H9 (cell line): ENCODE results near the gene MGMT. TPM values are rescaled to one million over a fixed set of nuclear protein-coding genes. Genes with fewer than 3 reads are reported as not detected.

ENCODE experiments used
- DNase-seq: peaks from one replicate; pipeline ENCODE4 v3.0.0-alpha.2; 2017
- H2AFZ ChIP-seq: one replicate; pipeline ENCODE4 v1.6.1; 2013; ENCODE audit warnings: mild to moderate bottlenecking, low read length, control low read depth, moderate library complexity
- H2AK5ac ChIP-seq: 2 replicates; pipeline ENCODE4 v1.6.1; 2013; ENCODE audit warnings: low read length, control low read depth, mixed read lengths; ENCODE audit not compliant: insufficient read length
- H2BK120ac ChIP-seq: one replicate; pipeline ENCODE4 v1.6.1; 2013; ENCODE audit warnings: low read depth, mild to moderate bottlenecking, low read length, control low read depth, inconsistent platforms; ENCODE audit not compliant: poor library complexity, severe bottlenecking
- H2BK12ac ChIP-seq: 2 replicates; pipeline ENCODE4 v1.6.1; 2013; ENCODE audit warnings: low read length, control low read depth, mixed read lengths, low read depth; ENCODE audit not compliant: insufficient read length
- H2BK15ac ChIP-seq: 2 replicates; pipeline ENCODE4 v1.6.1; 2013; ENCODE audit warnings: low read depth, low read length, control low read depth
- H2BK20ac ChIP-seq: one replicate; pipeline ENCODE4 v1.6.1; 2013; ENCODE audit warnings: low read depth, mild to moderate bottlenecking, low read length, control low read depth, inconsistent platforms; ENCODE audit not compliant: poor library complexity, severe bottlenecking
- H2BK5ac ChIP-seq: 2 replicates; pipeline ENCODE4 v1.6.1; 2013; ENCODE audit warnings: low read length, control low read depth, mixed read lengths; ENCODE audit not compliant: insufficient read length
- H3K14ac ChIP-seq: 2 replicates; pipeline ENCODE4 v1.6.1; 2013; ENCODE audit warnings: low read length, control low read depth; ENCODE audit not compliant: insufficient read depth
- H3K18ac ChIP-seq: 2 replicates; pipeline ENCODE4 v1.6.1; 2013; ENCODE audit warnings: low read depth, mild to moderate bottlenecking, mixed read lengths, low read length, control low read depth; ENCODE audit not compliant: insufficient read length
- H3K23ac ChIP-seq: 2 replicates; pipeline ENCODE4 v1.6.1; 2013; ENCODE audit warnings: low read length, control low read depth, mixed read lengths, low read depth; ENCODE audit not compliant: insufficient read length
- H3K23me2 ChIP-seq: 2 replicates; pipeline ENCODE4 v1.6.1; 2013; ENCODE audit warnings: low read depth, mild to moderate bottlenecking, mixed read lengths, low read length, control low read depth; ENCODE audit not compliant: insufficient read length, poor library complexity, severe bottlenecking
- H3K27ac ChIP-seq: 2 replicates; pipeline ENCODE4 v1.5.1; 2013; ENCODE audit warnings: low read length, control low read depth, mixed read lengths, low read depth; ENCODE audit not compliant: insufficient read length
- H3K27me3 ChIP-seq: 2 replicates; pipeline ENCODE4 v1.6.1; 2013; ENCODE audit warnings: low read length, control low read depth, inconsistent platforms; ENCODE audit not compliant: insufficient read depth
- H3K4ac ChIP-seq: 2 replicates; pipeline ENCODE4 v1.6.1; 2013; ENCODE audit warnings: low read depth, mild to moderate bottlenecking, control low read depth, inconsistent platforms, low read length, moderate library complexity
- H3K4me1 ChIP-seq: 2 replicates; pipeline ENCODE4 v1.6.1; 2013; ENCODE audit warnings: low read length, control low read depth, inconsistent platforms; ENCODE audit not compliant: insufficient read depth
- H3K4me2 ChIP-seq: 2 replicates; pipeline ENCODE4 v1.6.1; 2013; ENCODE audit warnings: low read length, control low read depth, mixed read lengths; ENCODE audit not compliant: insufficient read length, insufficient read depth
- H3K56ac ChIP-seq: 2 replicates; pipeline ENCODE4 v1.6.1; 2013; ENCODE audit warnings: low read depth, mild to moderate bottlenecking, mixed read lengths, low read length, control low read depth; ENCODE audit not compliant: insufficient read length
- H3K79me1 ChIP-seq: 2 replicates; pipeline ENCODE4 v1.6.1; 2013; ENCODE audit warnings: low read depth, mild to moderate bottlenecking, moderate library complexity, low read length, control low read depth, inconsistent platforms; ENCODE audit not compliant: insufficient read depth, poor library complexity, severe bottlenecking
- H3K79me2 ChIP-seq: 2 replicates; pipeline ENCODE4 v1.6.1; 2013; ENCODE audit warnings: low read length, control low read depth, inconsistent platforms; ENCODE audit not compliant: insufficient read depth
- H3K9ac ChIP-seq: 2 replicates; pipeline ENCODE4 v1.6.1; 2013; ENCODE audit warnings: low read length, control low read depth, mixed read lengths; ENCODE audit not compliant: insufficient read length; ENCODE audit errors: extremely low read depth
- H3K9me3 ChIP-seq: one replicate; pipeline ENCODE4 v1.6.1; 2013; ENCODE audit warnings: low read depth, low read length, inconsistent platforms; ENCODE audit not compliant: control insufficient read depth
- H3T11ph ChIP-seq: one replicate; pipeline ENCODE4 v1.6.1; 2013; ENCODE audit warnings: mild to moderate bottlenecking, low read length, control low read depth, inconsistent platforms
- H4K20me1 ChIP-seq: one replicate; pipeline ENCODE4 v1.6.1; 2013; ENCODE audit not compliant: control insufficient read depth, insufficient read length, insufficient read depth
- H4K5ac ChIP-seq: 2 replicates; pipeline ENCODE4 v1.6.1; 2013; ENCODE audit warnings: low read depth, mild to moderate bottlenecking, mixed read lengths, low read length, control low read depth; ENCODE audit not compliant: insufficient read length
- H4K8ac ChIP-seq: replicated peaks from 2 replicates; pipeline ENCODE4 v1.6.1; 2013; ENCODE audit warnings: low read length, control low read depth, mixed read lengths, low read depth; ENCODE audit not compliant: insufficient read length
- H4K91ac ChIP-seq: 2 replicates; pipeline ENCODE4 v1.6.1; 2013; ENCODE audit warnings: low read depth, mild to moderate bottlenecking, moderate library complexity, mixed read lengths, low read length, control low read depth; ENCODE audit not compliant: insufficient read length
- H3K27ac Mint-ChIP-seq, 3 experiments: 2 replicates in 2 of 3; 3 replicates in 1 of 3; pipeline ENCODE4 v1.8.0; 2020 to 2021; ENCODE audit warnings: mixed read lengths in 3 of 3, mild to moderate bottlenecking in 1 of 3, moderate library complexity in 1 of 3
- H3K27me3 Mint-ChIP-seq: 2 replicates; pipeline ENCODE4 v1.8.0; 2021; ENCODE audit warnings: low read depth, mild to moderate bottlenecking, moderate library complexity, mixed read lengths
- H3K36me3 Mint-ChIP-seq, 3 experiments: 2 replicates in 2 of 3; 3 replicates in 1 of 3; pipeline ENCODE4 v1.8.0; 2020 to 2021; ENCODE audit warnings: low read depth in 3 of 3, mixed read lengths in 3 of 3; ENCODE audit not compliant: insufficient read depth in 1 of 3
- H3K4me1 Mint-ChIP-seq, 2 experiments: 2 replicates each; pipeline ENCODE4 v1.8.0; 2020; ENCODE audit warnings: mixed read lengths in 2 of 2
- H3K4me3 Mint-ChIP-seq, 2 experiments: 2 replicates in 1 of 2; 3 replicates in 1 of 2; pipeline ENCODE4 v1.8.0; 2020 to 2021; ENCODE audit warnings: mild to moderate bottlenecking in 2 of 2, mixed read lengths in 2 of 2, moderate library complexity in 1 of 2
- H3K9me3 Mint-ChIP-seq, 2 experiments: 2 replicates in 1 of 2; 3 replicates in 1 of 2; pipeline ENCODE4 v1.8.0; 2020; ENCODE audit warnings: mild to moderate bottlenecking in 2 of 2, mixed read lengths in 2 of 2, moderate library complexity in 1 of 2
- WGBS: extraction: QIAGEN DNeasy Blood & Tissue Kit; methylation state at CpG from one replicate; pipeline ENCODE4 v1.1.7; 2013; ENCODE audit warnings: missing lambda C conversion rate, low lambda C conversion rate, mixed read lengths; ENCODE audit not compliant: insufficient read length; ENCODE audit errors: extremely low coverage; 5-methylcytosine and 5-hydroxymethylcytosine counted together
- total RNA-seq: library from RNA; stranded (reverse); gene quantifications from 2 replicates; pipeline ENCODE4 v1.2.1, GENCODE V29; 2021
- TF ChIP-seq, protein P1 (sequence below): fragments of 200-600 bp; sonication (generic); conservative IDR thresholded peaks from 3 replicates; pipeline ENCODE4 v1.8.0; 2021; ENCODE audit warnings: antibody characterized with exemption, mild to moderate bottlenecking

Gene MGMT
- total RNA-seq, 1 experiment from 2014 or later, result 18.4 TPM

DNA sequence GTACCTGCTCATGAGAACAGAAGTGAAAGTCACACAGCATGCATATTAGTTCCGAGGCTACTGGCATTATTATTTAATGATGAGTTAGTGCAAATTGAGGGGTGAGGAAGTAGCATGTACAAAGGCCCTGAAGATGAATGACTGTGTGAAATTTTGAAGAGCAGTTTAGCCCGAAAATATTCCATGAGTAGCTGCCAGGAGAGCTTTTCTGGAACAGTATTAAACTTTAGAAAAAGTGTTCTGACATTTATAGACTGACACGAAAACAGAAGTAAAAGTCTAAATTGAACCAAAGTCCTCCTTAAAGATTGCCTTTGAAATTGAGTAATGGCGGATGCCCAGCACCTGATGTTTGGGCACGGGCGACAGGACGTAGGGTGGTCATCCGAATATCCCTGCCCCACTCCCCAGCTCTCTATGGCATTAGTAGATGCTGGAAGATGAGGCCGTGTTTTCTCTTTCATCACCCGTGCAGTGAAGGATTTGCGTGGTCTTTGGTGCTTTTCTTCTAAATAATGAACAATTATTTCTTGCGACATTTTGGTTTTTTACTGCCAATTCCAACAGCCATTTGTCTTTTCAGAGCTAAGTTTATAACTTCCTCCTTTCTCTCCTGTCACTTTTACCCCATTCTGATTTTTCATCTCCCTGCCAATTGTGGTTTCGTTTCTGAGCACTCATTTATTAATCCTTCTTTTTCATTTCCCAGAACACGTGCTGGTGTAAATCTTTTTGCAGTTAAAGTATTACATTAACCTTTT, 192.6 kb downstream of the MGMT start:
- peaks cover 2% of the 10 kb centered on the region; the same call in 1 of the 2 replicates for H3K4me1 ChIP-seq
- no peaks in the 10 kb centered on the region for H4K20me1 ChIP-seq
- no peak overlapping the region for H2AFZ ChIP-seq
- no peak overlapping the region for H3K14ac ChIP-seq
- no peaks in the 10 kb centered on the region for H3K27me3 ChIP-seq
- TF ChIP-seq, protein P1, sequence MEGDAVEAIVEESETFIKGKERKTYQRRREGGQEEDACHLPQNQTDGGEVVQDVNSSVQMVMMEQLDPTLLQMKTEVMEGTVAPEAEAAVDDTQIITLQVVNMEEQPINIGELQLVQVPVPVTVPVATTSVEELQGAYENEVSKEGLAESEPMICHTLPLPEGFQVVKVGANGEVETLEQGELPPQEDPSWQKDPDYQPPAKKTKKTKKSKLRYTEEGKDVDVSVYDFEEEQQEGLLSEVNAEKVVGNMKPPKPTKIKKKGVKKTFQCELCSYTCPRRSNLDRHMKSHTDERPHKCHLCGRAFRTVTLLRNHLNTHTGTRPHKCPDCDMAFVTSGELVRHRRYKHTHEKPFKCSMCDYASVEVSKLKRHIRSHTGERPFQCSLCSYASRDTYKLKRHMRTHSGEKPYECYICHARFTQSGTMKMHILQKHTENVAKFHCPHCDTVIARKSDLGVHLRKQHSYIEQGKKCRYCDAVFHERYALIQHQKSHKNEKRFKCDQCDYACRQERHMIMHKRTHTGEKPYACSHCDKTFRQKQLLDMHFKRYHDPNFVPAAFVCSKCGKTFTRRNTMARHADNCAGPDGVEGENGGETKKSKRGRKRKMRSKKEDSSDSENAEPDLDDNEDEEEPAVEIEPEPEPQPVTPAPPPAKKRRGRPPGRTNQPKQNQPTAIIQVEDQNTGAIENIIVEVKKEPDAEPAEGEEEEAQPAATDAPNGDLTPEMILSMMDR, result no peak
- Mint-ChIP-seq H3K4me1 (peaks cover 34 to 38% of the 10 kb centered on the region in 2 experiments), H3K4me3 (no peak overlapping the region), H3K27ac (peak overlapping the region in 2 of 3 experiments; percentile 15 to 19; a peak in 2 of 7 replicates), H3K36me3 (peaks cover 3 to 6% (median 4%) of the 10 kb centered on the region in 3 experiments; a peak in 4 of 7 replicates), H3K27me3 (no peaks in the 10 kb centered on the region), H3K9me3 (peaks cover 7% of the 10 kb centered on the region in 2 experiments)
- no peak overlapping the region for H3K4me2 ChIP-seq
- no peak overlapping the region for H2BK5ac ChIP-seq
- WGBS, result no CpG with 5 or more reads among the region's 14 CpGs
- H3K9ac ChIP-seq, result no peak overlapping the region
- no peak overlapping the region for H3K27ac ChIP-seq
- DNase-seq, result no peak
- H4K8ac ChIP-seq, result no peak overlapping the region
- no peaks in the 10 kb centered on the region for H3K23me2 ChIP-seq
- H4K91ac ChIP-seq, result no peak overlapping the region
- H3K56ac ChIP-seq, result no peak overlapping the region
- no peak overlapping the region for H3K23ac ChIP-seq
- H2BK20ac ChIP-seq, result no peak overlapping the region
- H3K18ac ChIP-seq, result no peak overlapping the region
- H2AK5ac ChIP-seq, result no peak overlapping the region
- no peaks in the 10 kb centered on the region for H3K9me3 ChIP-seq
- no peaks in the 10 kb centered on the region for H3K79me1 ChIP-seq
- H2BK12ac ChIP-seq, result no peak overlapping the region
- no peak overlapping the region for H2BK15ac ChIP-seq
- no peak overlapping the region for H4K5ac ChIP-seq
- no peak overlapping the region for H3K4ac ChIP-seq
- H3K79me2 ChIP-seq, result no peaks in the 10 kb centered on the region
- H2BK120ac ChIP-seq, result no peak overlapping the region
- H3T11ph ChIP-seq, result no peak overlapping the region
